SU-DHL-6 (cell line): ENCODE measurements around the gene SUSD3.

Source experiments
- H2AFZ ChIP-seq: fragments of 200-600 bp; sonication (generic); 2 replicates; pipeline ENCODE4 v1.6.1; 2014; ENCODE audit warnings: low read depth, mild to moderate bottlenecking, moderate library complexity, mixed read lengths, antibody characterized with exemption, low read length; ENCODE audit not compliant: severe bottlenecking
- H3F3A ChIP-seq: fragments of 200-600 bp; shearing (Covaris generic); 2 replicates; pipeline ENCODE4 v1.6.0; 2016; ENCODE audit warnings: antibody characterized with exemption, mild to moderate bottlenecking; ENCODE audit not compliant: insufficient read depth
- H3K27ac ChIP-seq: fragments of 200-600 bp; sonication (generic); 2 replicates; pipeline ENCODE4 v1.5.1; 2016; ENCODE audit warnings: low read depth, mild to moderate bottlenecking, low read length, moderate library complexity, mixed read lengths
- H3K27me3 ChIP-seq: fragments of 200-600 bp; sonication (generic), shearing (Covaris generic); 2 replicates; pipeline ENCODE4 v1.6.0; 2014; ENCODE audit warnings: mild to moderate bottlenecking, low read length
- H3K36me3 ChIP-seq: fragments of 200-600 bp; sonication (generic); 2 replicates; pipeline ENCODE4 v1.6.1; 2014; ENCODE audit warnings: mild to moderate bottlenecking, low read length, mixed read lengths
- H3K4me2 ChIP-seq: fragments of 300-600, 200-600 bp; shearing (Covaris generic), sonication (generic); 2 replicates; pipeline ENCODE4 v1.6.0; 2014; ENCODE audit warnings: low read length, low read depth, mild to moderate bottlenecking; ENCODE audit not compliant: poor library complexity, severe bottlenecking
- H3K4me3 ChIP-seq: fragments of 200-600 bp; sonication (generic); 2 replicates; pipeline ENCODE4 v1.5.1; 2014; ENCODE audit warnings: antibody characterized with exemption, low read length, mild to moderate bottlenecking, mixed read lengths; ENCODE audit not compliant: insufficient read depth, poor library complexity, severe bottlenecking
- H3K79me2 ChIP-seq: fragments of 200-600 bp; sonication (generic); 2 replicates; pipeline ENCODE4 v1.6.1; 2014; ENCODE audit warnings: mild to moderate bottlenecking, low read length, moderate library complexity; ENCODE audit not compliant: insufficient read depth
- H3K9ac ChIP-seq: fragments of 200-600 bp; sonication (generic); 2 replicates; pipeline ENCODE4 v1.7.0; 2014; ENCODE audit warnings: mild to moderate bottlenecking, low read length
- H3K9me2 ChIP-seq: fragments of 200-600 bp; sonication (generic); replicated peaks from 2 replicates; pipeline ENCODE4 v1.6.1; 2014; ENCODE audit warnings: low read length; ENCODE audit not compliant: insufficient read depth
- H3K9me3 ChIP-seq: fragments of 200-600 bp; sonication (generic); 2 replicates; pipeline ENCODE4 v1.6.1; 2014; ENCODE audit warnings: low read length, mixed read lengths; ENCODE audit not compliant: insufficient read depth
- H4K20me1 ChIP-seq: fragments of 200-600 bp; sonication (generic); 2 replicates; pipeline ENCODE4 v1.6.1; 2014; ENCODE audit warnings: low read depth, mild to moderate bottlenecking, antibody characterized with exemption, low read length, moderate library complexity, mixed read lengths
- EZH2phosphoT487 ChIP-seq: fragments of 200-600 bp; sonication (generic), shearing (Covaris generic); conservative IDR thresholded peaks from 2 replicates; pipeline ENCODE4 v1.6.1; 2018; ENCODE audit warnings: mild to moderate bottlenecking, antibody characterized with exemption, low read length, moderate library complexity, mixed read lengths
- TF ChIP-seq, protein P1 (sequence below): fragments of 200-600 bp; sonication (generic); IDR thresholded peaks from one replicate; pipeline ENCODE4 v1.5.1; 2017; ENCODE audit warnings: antibody characterized with exemption, mild to moderate bottlenecking, low read length, moderate library complexity; ENCODE audit not compliant: insufficient read depth, poor library complexity, severe bottlenecking

Gene SUSD3

DNA sequence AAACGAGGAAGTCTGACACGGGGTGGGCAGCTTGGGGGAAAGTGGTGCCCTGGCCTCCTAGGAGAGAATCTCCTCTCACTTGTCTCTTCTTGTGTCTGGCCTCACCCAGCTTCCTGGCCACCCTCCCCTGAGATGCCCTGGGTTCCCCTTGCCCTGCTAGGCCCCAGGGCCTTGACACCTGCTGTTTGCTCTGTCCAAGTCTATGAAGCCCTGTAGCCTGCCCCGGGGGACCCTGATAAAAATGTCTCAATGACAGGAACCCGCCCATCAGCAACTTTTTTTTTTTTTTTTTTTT is 35.0 kb upstream of the SUSD3 start:
- Histone ChIP-seq H3K4me2 (no peak overlapping the region), H4K20me1 (no peaks in the 10 kb centered on the region), H3K4me3 (no peak overlapping the region), H2AFZ (no peak overlapping the region), H3K9me3 (no peaks in the 10 kb centered on the region), H3K27me3 (no peaks in the 10 kb centered on the region), H3K36me3 (no peaks in the 10 kb centered on the region), H3K79me2 (no peaks in the 10 kb centered on the region), H3K9ac (no peak overlapping the region), H3F3A (no peaks in the 10 kb centered on the region), H3K9me2 (no peaks in the 10 kb centered on the region), H3K27ac (no peak overlapping the region)
- TF ChIP-seq, protein P1, sequence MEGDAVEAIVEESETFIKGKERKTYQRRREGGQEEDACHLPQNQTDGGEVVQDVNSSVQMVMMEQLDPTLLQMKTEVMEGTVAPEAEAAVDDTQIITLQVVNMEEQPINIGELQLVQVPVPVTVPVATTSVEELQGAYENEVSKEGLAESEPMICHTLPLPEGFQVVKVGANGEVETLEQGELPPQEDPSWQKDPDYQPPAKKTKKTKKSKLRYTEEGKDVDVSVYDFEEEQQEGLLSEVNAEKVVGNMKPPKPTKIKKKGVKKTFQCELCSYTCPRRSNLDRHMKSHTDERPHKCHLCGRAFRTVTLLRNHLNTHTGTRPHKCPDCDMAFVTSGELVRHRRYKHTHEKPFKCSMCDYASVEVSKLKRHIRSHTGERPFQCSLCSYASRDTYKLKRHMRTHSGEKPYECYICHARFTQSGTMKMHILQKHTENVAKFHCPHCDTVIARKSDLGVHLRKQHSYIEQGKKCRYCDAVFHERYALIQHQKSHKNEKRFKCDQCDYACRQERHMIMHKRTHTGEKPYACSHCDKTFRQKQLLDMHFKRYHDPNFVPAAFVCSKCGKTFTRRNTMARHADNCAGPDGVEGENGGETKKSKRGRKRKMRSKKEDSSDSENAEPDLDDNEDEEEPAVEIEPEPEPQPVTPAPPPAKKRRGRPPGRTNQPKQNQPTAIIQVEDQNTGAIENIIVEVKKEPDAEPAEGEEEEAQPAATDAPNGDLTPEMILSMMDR: no peak
- no peak for TF ChIP-seq EZH2phosphoT487

DNA sequence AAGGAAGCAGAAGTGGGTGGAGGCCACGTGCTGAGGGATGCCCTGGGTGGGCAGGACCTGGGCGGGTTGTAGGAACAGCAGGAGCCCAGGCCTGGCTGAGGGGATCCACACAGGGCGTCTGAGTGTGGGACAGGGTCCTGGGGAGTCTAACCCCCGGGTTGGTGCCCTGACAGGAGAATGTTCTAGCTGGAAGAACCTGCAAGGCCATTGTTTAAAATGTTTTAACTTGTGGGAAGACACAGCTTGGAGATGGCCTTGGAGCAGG is 33.9 kb upstream of the SUSD3 start:
- Histone ChIP-seq H3K9me3 (no peaks in the 10 kb centered on the region), H3K36me3 (no peaks in the 10 kb centered on the region), H3K79me2 (no peaks in the 10 kb centered on the region), H2AFZ (no peak overlapping the region), H3K4me3 (no peak overlapping the region), H3K27ac (no peak overlapping the region), H3F3A (no peaks in the 10 kb centered on the region), H3K4me2 (no peak overlapping the region), H3K9ac (no peak overlapping the region), H3K27me3 (no peaks in the 10 kb centered on the region), H3K9me2 (no peaks in the 10 kb centered on the region), H4K20me1 (no peaks in the 10 kb centered on the region)
- TF ChIP-seq, protein P1: no peak
- TF ChIP-seq EZH2phosphoT487: no peak

DNA sequence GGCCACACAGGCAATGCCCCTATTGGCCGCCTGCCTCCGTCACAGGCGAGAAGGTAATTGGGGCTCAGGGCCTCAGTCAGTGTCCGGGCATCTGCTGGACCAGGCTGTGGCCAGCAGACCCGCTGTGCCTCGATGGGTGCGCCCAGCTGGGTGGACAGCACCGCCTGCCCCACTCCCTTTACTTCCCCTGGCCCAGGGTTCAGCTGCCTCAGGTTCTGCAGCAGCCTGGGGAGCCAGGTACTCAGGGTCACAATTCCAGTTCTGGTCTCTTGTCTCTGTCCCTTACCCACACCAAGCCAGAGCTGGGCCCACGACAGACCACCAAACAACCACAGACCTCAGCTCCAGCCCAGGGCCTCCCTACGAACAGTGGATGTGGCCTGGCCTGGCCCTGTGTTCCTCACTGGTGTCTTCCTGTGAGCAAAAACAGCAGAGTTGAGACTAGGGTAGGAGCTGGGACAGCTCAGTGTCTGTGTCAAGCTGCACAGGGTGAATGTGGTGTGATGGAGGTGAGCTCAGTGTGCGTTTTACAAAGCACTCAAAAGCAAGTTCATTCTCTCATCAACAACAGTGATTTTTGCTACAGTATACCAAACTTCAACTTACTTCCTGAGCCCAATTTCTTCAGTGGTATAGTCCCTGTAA is 33.4 kb upstream of the SUSD3 start:
- H3K9me2 ChIP-seq: no peaks in the 10 kb centered on the region
- no peak overlapping the region for H3K4me3 ChIP-seq
- H3K36me3 ChIP-seq: no peaks in the 10 kb centered on the region
- H3K27me3 ChIP-seq: no peaks in the 10 kb centered on the region
- no peak overlapping the region for H3K4me2 ChIP-seq
- H3K79me2 ChIP-seq: no peaks in the 10 kb centered on the region
- no peak overlapping the region for H2AFZ ChIP-seq
- no peaks in the 10 kb centered on the region for H3K9me3 ChIP-seq
- no peak overlapping the region for H3K27ac ChIP-seq
- H4K20me1 ChIP-seq: no peaks in the 10 kb centered on the region
- H3F3A ChIP-seq: no peaks in the 10 kb centered on the region
- TF ChIP-seq EZH2phosphoT487: no peak
- TF ChIP-seq, protein P1: no peak
- H3K9ac ChIP-seq: no peak overlapping the region

DNA sequence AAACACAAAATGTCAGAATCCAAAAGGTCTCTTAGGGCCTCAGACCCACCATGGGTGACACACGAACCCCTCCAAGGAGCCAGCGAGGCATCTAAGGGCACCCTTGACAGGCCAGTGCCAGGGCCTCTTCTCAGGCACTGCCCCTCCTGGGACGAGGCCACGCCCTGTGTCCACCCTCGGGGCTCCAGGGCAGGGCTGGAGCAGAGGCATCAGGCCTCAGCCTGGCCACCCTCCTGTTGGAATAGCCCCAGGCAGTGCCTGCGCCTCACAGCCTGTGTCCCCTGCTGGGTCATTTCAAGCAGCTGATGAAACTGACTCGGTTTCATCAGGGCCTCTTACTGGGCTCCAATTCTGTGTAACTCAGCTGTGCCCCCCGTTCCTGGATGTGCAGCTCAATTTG is 32.8 kb upstream of the SUSD3 start:
- TF ChIP-seq, protein P1: no peak
- no peak for TF ChIP-seq EZH2phosphoT487
- no peaks in the 10 kb centered on the region for H3F3A ChIP-seq
- H3K27ac ChIP-seq: no peak overlapping the region
- H3K9me2 ChIP-seq: no peaks in the 10 kb centered on the region
- no peak overlapping the region for H3K4me2 ChIP-seq
- H2AFZ ChIP-seq: no peak overlapping the region
- no peaks in the 10 kb centered on the region for H3K79me2 ChIP-seq
- no peaks in the 10 kb centered on the region for H3K36me3 ChIP-seq
- H3K27me3 ChIP-seq: no peaks in the 10 kb centered on the region
- no peak overlapping the region for H3K4me3 ChIP-seq
- H3K9me3 ChIP-seq: no peaks in the 10 kb centered on the region
- no peaks in the 10 kb centered on the region for H4K20me1 ChIP-seq
- H3K9ac ChIP-seq: no peak overlapping the region
